Mesendoderm (in vitro differentiated cells): ENCODE data around the gene SMLR1.

ENCODE experiments used
- DNase-seq: peaks from one replicate; pipeline ENCODE4 v3.0.0; 2013
- H2AK5ac ChIP-seq: 2 replicates; pipeline ENCODE4 v1.6.1; 2013; ENCODE audit warnings: low read length, inconsistent platforms
- H2BK120ac ChIP-seq: 2 replicates; pipeline ENCODE4 v1.6.1; 2013; ENCODE audit warnings: low read depth, mild to moderate bottlenecking, low read length, moderate library complexity, mixed read lengths
- H2BK15ac ChIP-seq: replicated peaks from 2 replicates; pipeline ENCODE4 v1.6.1; 2013; ENCODE audit warnings: low read depth, mild to moderate bottlenecking, moderate library complexity
- H2BK5ac ChIP-seq: 2 replicates; pipeline ENCODE4 v1.6.1; 2013; ENCODE audit warnings: low read length, inconsistent platforms
- H3K18ac ChIP-seq: 2 replicates; pipeline ENCODE4 v1.6.1; 2013; ENCODE audit warnings: mild to moderate bottlenecking, low read length, mixed read lengths
- H3K23ac ChIP-seq: one replicate; pipeline ENCODE4 v1.6.1; 2013; ENCODE audit warnings: low read length
- H3K27ac ChIP-seq: 2 replicates; pipeline ENCODE4 v1.5.1; 2013; ENCODE audit warnings: low read depth, mild to moderate bottlenecking, inconsistent platforms, low read length, moderate library complexity
- H3K27me3 ChIP-seq: 2 replicates; pipeline ENCODE4 v1.6.1; 2013; ENCODE audit warnings: low read length, control low read depth, mild to moderate bottlenecking, inconsistent platforms; ENCODE audit not compliant: insufficient read depth, poor library complexity
- H3K36me3 ChIP-seq: 2 replicates; pipeline ENCODE4 v1.6.1; 2013; ENCODE audit warnings: low read length, inconsistent platforms; ENCODE audit not compliant: control insufficient read depth, insufficient read depth
- H3K4ac ChIP-seq: one replicate; pipeline ENCODE4 v1.6.1; 2013; ENCODE audit warnings: low read depth, mild to moderate bottlenecking, low read length, moderate library complexity
- H3K4me1 ChIP-seq: 2 replicates; pipeline ENCODE4 v1.6.1; 2013; ENCODE audit warnings: low read depth, low read length, inconsistent platforms; ENCODE audit not compliant: control insufficient read depth
- H3K4me2 ChIP-seq: 2 replicates; pipeline ENCODE4 v1.6.1; 2013; ENCODE audit warnings: low read length
- H3K4me3 ChIP-seq: 2 replicates; pipeline ENCODE4 v1.5.1; 2013; ENCODE audit warnings: mild to moderate bottlenecking, low read length
- H3K56ac ChIP-seq: one replicate; pipeline ENCODE4 v1.6.1; 2013; ENCODE audit warnings: low read length
- H3K79me1 ChIP-seq: 2 replicates; pipeline ENCODE4 v1.6.1; 2013; ENCODE audit warnings: low read length, inconsistent platforms
- H3K79me2 ChIP-seq: 2 replicates; pipeline ENCODE4 v1.6.1; 2013; ENCODE audit warnings: mild to moderate bottlenecking, low read length; ENCODE audit not compliant: control insufficient read depth, insufficient read depth
- H3K9ac ChIP-seq: 2 replicates; pipeline ENCODE4 v1.6.1; 2013; ENCODE audit warnings: low read length, inconsistent platforms
- H4K5ac ChIP-seq: one replicate; pipeline ENCODE4 v1.6.1; 2013; ENCODE audit warnings: low read length
- H4K8ac ChIP-seq: one replicate; pipeline ENCODE4 v1.6.1; 2013; ENCODE audit warnings: low read depth, mild to moderate bottlenecking, control low read depth, low read length, moderate library complexity
- WGBS: extraction: QIAGEN DNeasy Blood & Tissue Kit; methylation state at CpG from one replicate; pipeline ENCODE4 v1.1.7; 2013; ENCODE audit warnings: low lambda C conversion rate, missing lambda C conversion rate; ENCODE audit not compliant: insufficient coverage; ENCODE audit errors: extremely low coverage; 5-methylcytosine and 5-hydroxymethylcytosine counted together

Gene SMLR1

GRCh38 chr6:130869681-130870080 is 42.5 kb downstream of the SMLR1 start:
- no peak overlapping the region for H2BK5ac ChIP-seq
- no peaks in the 10 kb centered on the region for H3K79me2 ChIP-seq
- H2BK15ac ChIP-seq = no peak overlapping the region
- H3K4me1 ChIP-seq = no peaks in the 10 kb centered on the region
- no peak overlapping the region for H3K27ac ChIP-seq
- no peak overlapping the region for H2AK5ac ChIP-seq
- no peak overlapping the region for H3K23ac ChIP-seq
- H3K9ac ChIP-seq = no peak overlapping the region
- H3K4me2 ChIP-seq = no peak overlapping the region
- no peak overlapping the region for H3K18ac ChIP-seq
- no peaks in the 10 kb centered on the region for H3K27me3 ChIP-seq
- H3K56ac ChIP-seq = no peak overlapping the region
- no peak for DNase-seq
- H3K4ac ChIP-seq = no peak overlapping the region
- no peak overlapping the region for H4K8ac ChIP-seq
- peaks cover 1% of the 10 kb centered on the region for H3K36me3 ChIP-seq
- no peak overlapping the region for H3K4me3 ChIP-seq
- no CpG with 5 or more reads among the region's 10 CpGs for WGBS
- no peaks in the 10 kb centered on the region for H3K79me1 ChIP-seq
- no peak overlapping the region for H4K5ac ChIP-seq
- H2BK120ac ChIP-seq = no peak overlapping the region

GRCh38 chr6:130870179-130870880 is 43.1 kb downstream of the SMLR1 start:
- no peak overlapping the region for H3K18ac ChIP-seq
- no peak for DNase-seq

GRCh38 chr6:130872250-130873095 is 45.3 kb downstream of the SMLR1 start:
- WGBS = no CpG with 5 or more reads among the region's 8 CpGs
- peak; percentile 78 for DNase-seq

More at GRCh38 chr6:130870179-130870880, 43.1 kb downstream of the SMLR1 start:
- no peaks in the 10 kb centered on the region for H3K4me1 ChIP-seq
- H3K36me3 ChIP-seq = peaks cover 1% of the 10 kb centered on the region
- no peak overlapping the region for H3K4me2 ChIP-seq
- no peaks in the 10 kb centered on the region for H3K79me2 ChIP-seq
- WGBS = no CpG with 5 or more reads among the region's 9 CpGs
- no peak overlapping the region for H3K4me3 ChIP-seq
- H2BK15ac ChIP-seq = no peak overlapping the region
- H2AK5ac ChIP-seq = no peak overlapping the region
- H3K4ac ChIP-seq = no peak overlapping the region
- no peak overlapping the region for H3K56ac ChIP-seq
- H4K8ac ChIP-seq = no peak overlapping the region
- no peak overlapping the region for H2BK5ac ChIP-seq
- no peaks in the 10 kb centered on the region for H3K79me1 ChIP-seq
- H2BK120ac ChIP-seq = no peak overlapping the region
- no peaks in the 10 kb centered on the region for H3K27me3 ChIP-seq
- H3K27ac ChIP-seq = no peak overlapping the region
- no peak overlapping the region for H4K5ac ChIP-seq
- H3K9ac ChIP-seq = no peak overlapping the region
- H3K23ac ChIP-seq = no peak overlapping the region

GRCh38 chr6:130873746-130874145 is 46.5 kb downstream of the SMLR1 start:
- Histone ChIP-seq H3K36me3 (no peaks in the 10 kb centered on the region), H4K5ac (no peak overlapping the region), H3K79me2 (no peaks in the 10 kb centered on the region), H2BK120ac (no peak overlapping the region), H2BK15ac (no peak overlapping the region), H3K56ac (no peak overlapping the region), H2BK5ac (no peak overlapping the region), H3K27me3 (no peaks in the 10 kb centered on the region), H3K4me1 (no peaks in the 10 kb centered on the region), H3K27ac (no peak overlapping the region), H3K4me2 (no peak overlapping the region), H3K79me1 (no peaks in the 10 kb centered on the region), H3K4ac (no peak overlapping the region), H4K8ac (no peak overlapping the region), H3K18ac (no peak overlapping the region), H2AK5ac (no peak overlapping the region), H3K9ac (no peak overlapping the region), H3K4me3 (no peak overlapping the region), H3K23ac (no peak overlapping the region)
- DNase-seq = peak; percentile 53
- WGBS = no CpG with 5 or more reads among the region's 5 CpGs

More at GRCh38 chr6:130872250-130873095, 45.3 kb downstream of the SMLR1 start:
- Histone ChIP-seq H3K4me3 (no peak overlapping the region), H3K9ac (no peak overlapping the region), H3K27me3 (no peaks in the 10 kb centered on the region), H4K8ac (no peak overlapping the region), H3K36me3 (no peaks in the 10 kb centered on the region), H4K5ac (no peak overlapping the region), H3K79me1 (no peaks in the 10 kb centered on the region), H3K27ac (no peak overlapping the region), H3K79me2 (no peaks in the 10 kb centered on the region), H2BK15ac (no peak overlapping the region), H3K56ac (no peak overlapping the region), H3K4me2 (no peak overlapping the region), H3K23ac (no peak overlapping the region), H3K4me1 (no peaks in the 10 kb centered on the region), H2BK120ac (no peak overlapping the region), H3K18ac (no peak overlapping the region), H2BK5ac (no peak overlapping the region), H2AK5ac (no peak overlapping the region), H3K4ac (no peak overlapping the region)

GRCh38 chr6:130879826-130880225 is 52.6 kb downstream of the SMLR1 start:
- WGBS = no CpG with 5 or more reads among the region's 6 CpGs
- no peak overlapping the region for H3K56ac ChIP-seq
- H3K4me2 ChIP-seq = no peak overlapping the region
- H4K5ac ChIP-seq = no peak overlapping the region
- H3K4me3 ChIP-seq = no peak overlapping the region
- no peak overlapping the region for H2BK15ac ChIP-seq
- H3K27ac ChIP-seq = no peak overlapping the region
- H3K27me3 ChIP-seq = no peaks in the 10 kb centered on the region
- H3K18ac ChIP-seq = no peak overlapping the region
- H4K8ac ChIP-seq = no peak overlapping the region
- H3K36me3 ChIP-seq = no peaks in the 10 kb centered on the region
- no peak for DNase-seq
- H3K79me1 ChIP-seq = no peaks in the 10 kb centered on the region
- H3K9ac ChIP-seq = no peak overlapping the region
- H3K4ac ChIP-seq = no peak overlapping the region
- no peak overlapping the region for H2BK5ac ChIP-seq
- no peaks in the 10 kb centered on the region for H3K79me2 ChIP-seq
- H3K4me1 ChIP-seq = no peaks in the 10 kb centered on the region
- H2BK120ac ChIP-seq = no peak overlapping the region
- no peak overlapping the region for H2AK5ac ChIP-seq
- H3K23ac ChIP-seq = no peak overlapping the region
